Lung (tissue), 12 donors: ENCODE measurements around the gene TANC1. TPM values are rescaled to one million over a fixed set of nuclear protein-coding genes. Genes with fewer than 3 reads are reported as not detected.
"Not testable (repeated sequence)": the region's sequence is repeated elsewhere in the genome, so short reads cannot be mapped to it uniquely, and the experiment has no call there.

ENCODE experiments used
- ATAC-seq: fragments of 200-7000 bp; cut with Tn5 transposase; one replicate; pipeline ENCODE4 v1.9.1; 2020; ENCODE audit warnings: moderate number of reproducible peaks; ENCODE audit not compliant: insufficient read depth, low FRiP score
- DNase-seq, 3 donors: peaks; one replicate each; pipeline ENCODE4 v3.0.0-alpha.2; 2013 to 2017
- H3K27ac ChIP-seq, 2 donors: one replicate each; pipeline ENCODE4 v1.5.1; 2013; ENCODE audit warnings: mild to moderate bottlenecking in 2 of 2, moderate library complexity in 2 of 2, control low read depth in 1 of 2, inconsistent platforms in 1 of 2, low read depth in 1 of 2, low read length in 1 of 2
- H3K27me3 ChIP-seq, 3 donors: one replicate each; pipeline ENCODE4 v1.5.1; 2013; ENCODE audit warnings: low read length in 2 of 3; ENCODE audit not compliant: control insufficient read depth in 3 of 3, insufficient read depth in 3 of 3
- H3K36me3 ChIP-seq, 4 donors: one replicate each; pipeline ENCODE4 v1.5.1; 2013; ENCODE audit warnings: low read length in 4 of 4, mild to moderate bottlenecking in 1 of 4, moderate library complexity in 1 of 4; ENCODE audit not compliant: control insufficient read depth in 4 of 4, insufficient read depth in 4 of 4
- H3K4me1 ChIP-seq, 5 donors: one replicate each; pipeline ENCODE4 v1.5.1; 2013; ENCODE audit warnings: low read length in 5 of 5, mild to moderate bottlenecking in 2 of 5, moderate library complexity in 1 of 5; ENCODE audit not compliant: control insufficient read depth in 5 of 5, insufficient read depth in 5 of 5
- H3K4me3 ChIP-seq: one replicate; pipeline ENCODE4 v1.5.1; 2013; ENCODE audit warnings: mild to moderate bottlenecking, control low read depth, moderate library complexity
- H3K9ac ChIP-seq, 2 donors: one replicate each; pipeline ENCODE4 v1.5.1; 2013; ENCODE audit warnings: low read length in 2 of 2, control low read depth in 1 of 2; ENCODE audit not compliant: insufficient read depth in 1 of 2
- H3K9me3 ChIP-seq, 4 donors: one replicate each; pipeline ENCODE4 v1.5.1; 2013; ENCODE audit warnings: low read length in 3 of 4, mild to moderate bottlenecking in 1 of 4, moderate library complexity in 1 of 4; ENCODE audit not compliant: control insufficient read depth in 4 of 4, insufficient read depth in 3 of 4
- CTCF ChIP-seq: IDR thresholded peaks from 2 replicates; pipeline ENCODE4 v1.5.1; 2012; ENCODE audit warnings: mild to moderate bottlenecking; ENCODE audit errors: control extremely low read depth, extremely low read depth
- WGBS, 2 donors: extraction: QIAGEN DNeasy Blood & Tissue Kit; methylation state at CpG; one replicate each; pipeline ENCODE4 v1.1.7; 2013; 5-methylcytosine and 5-hydroxymethylcytosine counted together
- polyA plus RNA-seq, 2 donors: library from polyadenylated mRNA; stranded (reverse); fragments of 200-250 nt; gene quantifications; one replicate each; pipeline ENCODE4 v1.2.1, GENCODE V29; 2013
- total RNA-seq, 2 donors: library from RNA; depleted of rRNA in 1 of 2; stranded (reverse); fragments of >200 nt in 1 of 2; gene quantifications; one replicate each; pipeline ENCODE4 v1.2.1, GENCODE V29; 2014 to 2021
- donor health status: control.
- donor health status: control.
- donor health status: Bipolar disorder and iron deficiency.
- donor health status: healthy.
- donor health status: DM: yes; HTN: yes; CAD: no.

The TANC1 gene
- total and polyA plus RNA-seq, 4 donors, result 14.3 to 99.5 (median 37.3) TPM

- H3K36me3 ChIP-seq, result peaks cover 0 to 3% (median 0%) of the 10 kb centered on the region in 4 donors
- no peak for ATAC-seq
- no peak overlapping the region for H3K4me3 ChIP-seq
- no peak for TF ChIP-seq CTCF
- peak in 1 of 3 donors; percentile 21 for DNase-seq
- H3K27ac ChIP-seq, result peak overlapping the region; percentile 24 to 75
- H3K9ac ChIP-seq, result no peak overlapping the region
- 76 to 92% methylated on average over 2 of the region's 2 CpGs for WGBS, 2 donors
- H3K4me1 ChIP-seq, result peaks cover 18 to 40% (median 38%) of the 10 kb centered on the region in 5 donors
- H3K9me3 ChIP-seq, result no peaks in the 10 kb centered on the region
- no peaks in the 10 kb centered on the region for H3K27me3 ChIP-seq
Observed at GRCh38 chr2:159032580-159032979, 64.1 kb downstream of the TANC1 start.

GRCh38 chr2:159034713-159035112, 66.3 kb downstream of the TANC1 start:
- H3K9ac ChIP-seq, result no peak overlapping the region
- TF ChIP-seq CTCF, result no peak
- H3K36me3 ChIP-seq, result peaks cover 0 to 3% (median 0%) of the 10 kb centered on the region in 4 donors
- WGBS, 2 donors, result 80 to 86% methylated on average over 7 of the region's 7 CpGs
- ATAC-seq, result no peak
- H3K27ac ChIP-seq, result no peak overlapping the region
- no peak overlapping the region for H3K4me3 ChIP-seq
- no peaks in the 10 kb centered on the region for H3K27me3 ChIP-seq
- no peaks in the 10 kb centered on the region for H3K9me3 ChIP-seq
- peaks cover 14 to 37% (median 35%) of the 10 kb centered on the region in 5 donors for H3K4me1 ChIP-seq
- DNase-seq, result no peak

- Histone ChIP-seq H3K9ac (peak overlapping the region in 1 of 2 donors; percentile 28), H3K27ac (peak overlapping the region; percentile 25 to 62), H3K4me3 (no peak overlapping the region), H3K9me3 (no peaks in the 10 kb centered on the region), H3K36me3 (peaks cover 0 to 3% (median 0%) of the 10 kb centered on the region in 4 donors), H3K27me3 (no peaks in the 10 kb centered on the region), H3K4me1 (peaks cover 10 to 31% (median 26%) of the 10 kb centered on the region in 5 donors)
- peak; percentile 21 for TF ChIP-seq CTCF
- ATAC-seq (peak; percentile 79), DNase-seq (peak in 1 of 3 donors; percentile 55)
- 76 to 84% methylated on average over 10 of the region's 10 CpGs for WGBS, 2 donors
Observed at GRCh38 chr2:159035790-159036411, 67.5 kb downstream of the TANC1 start.

GRCh38 chr2:159036461-159036860, 68.0 kb downstream of the TANC1 start:
- H3K9ac ChIP-seq, DNase-seq, H3K4me3 ChIP-seq, H3K27me3 ChIP-seq, H3K36me3 ChIP-seq, H3K27ac ChIP-seq, ATAC-seq, H3K9me3 ChIP-seq: not testable (repeated sequence)
- H3K4me1 ChIP-seq, result peaks cover 10 to 27% (median 20%) of the 10 kb centered on the region in 5 donors
- WGBS, 2 donors, result 90 to 98% methylated on average over 3 of the region's 3 CpGs

- H3K27ac ChIP-seq, DNase-seq, H3K9me3 ChIP-seq, H3K4me3 ChIP-seq, ATAC-seq, H3K9ac ChIP-seq, H3K27me3 ChIP-seq: not testable (repeated sequence)
- Histone ChIP-seq H3K36me3 (peaks cover 0 to 14% (median 4%) of the 10 kb centered on the region in 4 donors), H3K4me1 (peaks cover 6 to 14% (median 13%) of the 10 kb centered on the region in 5 donors)
- WGBS, 2 donors, result 91 to 92% methylated on average over 11 of the region's 11 CpGs
Observed at GRCh38 chr2:159041328-159041727, 72.9 kb downstream of the TANC1 start.
